GM21737 (cell line): Measurements from ENCODE around the gene PRR35.
A peak's percentile ranks its signal among the peaks of the same experiment; 100 is the strongest.

ENCODE experiments used
- ATAC-seq: cut with Tn5 transposase; IDR thresholded peaks from one replicate; pipeline ENCODE4 v1.9.1; 2021; ENCODE audit warnings: mild to moderate bottlenecking, moderate library complexity; ENCODE audit not compliant: unreplicated experiment

Gene PRR35

DNA sequence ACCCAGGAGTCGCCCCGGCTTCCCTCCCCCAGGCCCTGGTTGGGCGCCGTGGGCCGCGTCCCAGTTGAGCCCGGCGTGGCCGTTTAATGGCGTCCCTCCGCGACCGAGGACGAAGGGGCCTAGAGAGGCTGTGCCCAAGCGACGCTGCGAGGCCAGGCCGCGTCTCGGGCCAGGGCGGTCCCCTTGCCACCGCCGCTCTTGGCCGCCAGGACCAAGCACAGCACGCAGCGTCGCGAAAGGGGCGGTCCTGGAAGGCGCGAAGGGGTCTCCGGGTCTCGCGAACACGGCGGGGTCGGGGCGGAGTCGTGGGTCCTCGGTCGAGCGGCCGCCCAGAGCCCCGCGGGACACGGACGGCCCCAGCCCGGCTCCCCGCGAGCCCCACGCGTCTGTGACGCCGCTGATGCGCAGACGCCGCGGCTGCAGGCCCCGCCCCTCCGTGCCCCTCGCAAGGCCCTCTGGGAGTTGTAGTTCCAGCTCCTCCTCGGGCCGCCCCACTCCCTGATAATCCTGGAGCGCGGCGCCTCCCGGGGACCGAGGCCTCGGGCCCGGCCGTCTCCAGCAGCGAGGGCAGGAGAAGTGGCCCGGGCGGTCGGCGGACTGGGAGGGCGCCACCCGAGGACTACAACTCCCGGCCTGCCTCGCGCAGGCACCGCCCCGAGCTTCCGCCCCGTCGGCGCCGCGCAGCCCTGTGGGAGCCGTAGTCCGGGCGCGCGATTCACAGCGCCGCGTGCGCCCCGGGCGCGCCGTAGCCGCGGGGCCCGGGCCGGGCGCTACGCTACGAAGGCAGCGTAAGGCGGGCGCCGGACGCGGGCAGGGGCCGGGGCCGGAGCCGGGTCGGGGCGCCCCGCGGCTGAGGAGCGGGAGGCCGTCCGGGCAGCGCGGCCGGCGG lies 32.9 kb upstream of the PRR35 start, which contains the start of gene CAPN15:
Gene CAPN15, plus strand, starts transcription at position 698 of the 889 bp plus-strand sequence. CDS start 19,127 bp downstream, outside the sequence.
- ATAC-seq = peak; percentile 61

DNA sequence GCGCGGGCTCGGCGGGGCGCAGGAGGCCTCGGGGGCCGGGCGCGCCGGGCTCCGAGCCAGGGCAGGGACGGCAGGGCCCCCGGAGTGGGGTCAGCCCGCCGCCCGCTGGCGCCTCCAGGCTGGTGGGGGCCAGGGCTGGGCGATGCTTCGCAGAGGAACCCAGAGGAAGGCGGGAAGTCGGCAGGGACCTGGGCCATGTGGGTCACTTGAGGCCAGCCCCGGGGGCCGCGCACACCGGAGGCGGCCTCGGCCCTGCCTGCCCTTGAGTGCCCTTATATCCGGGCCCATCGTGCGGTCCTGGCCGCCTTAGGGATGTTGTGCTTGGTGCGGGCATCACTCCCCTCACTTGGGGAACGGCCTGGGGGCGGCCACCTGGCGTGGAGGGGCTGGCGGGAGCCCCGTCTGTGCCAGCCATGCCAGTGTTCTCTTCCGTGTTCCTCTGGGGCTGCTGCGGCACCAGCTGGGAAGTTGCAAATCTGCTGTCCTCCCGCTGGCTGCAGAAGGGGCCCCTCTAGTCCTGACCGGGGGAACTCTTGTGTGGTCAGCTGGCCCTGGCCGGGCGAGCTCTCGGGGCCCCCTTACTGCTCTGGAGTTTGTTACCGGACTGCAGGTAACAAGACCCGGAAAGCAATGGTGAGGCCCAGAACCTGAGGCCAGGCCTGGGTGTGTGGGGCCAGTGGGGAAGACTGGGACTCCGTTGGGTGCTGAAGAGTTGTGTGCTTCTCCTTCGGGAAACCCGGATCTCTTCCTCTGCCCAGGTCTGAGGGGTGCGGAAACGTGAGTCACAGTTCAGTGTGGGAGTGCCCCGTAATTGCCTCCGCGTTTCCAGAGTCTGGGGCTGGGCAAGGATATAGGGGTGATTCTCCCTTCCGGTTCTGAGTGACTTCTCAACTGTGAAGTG lies 31.8 kb upstream of the PRR35 start:
- peak; percentile 9 for ATAC-seq

DNA sequence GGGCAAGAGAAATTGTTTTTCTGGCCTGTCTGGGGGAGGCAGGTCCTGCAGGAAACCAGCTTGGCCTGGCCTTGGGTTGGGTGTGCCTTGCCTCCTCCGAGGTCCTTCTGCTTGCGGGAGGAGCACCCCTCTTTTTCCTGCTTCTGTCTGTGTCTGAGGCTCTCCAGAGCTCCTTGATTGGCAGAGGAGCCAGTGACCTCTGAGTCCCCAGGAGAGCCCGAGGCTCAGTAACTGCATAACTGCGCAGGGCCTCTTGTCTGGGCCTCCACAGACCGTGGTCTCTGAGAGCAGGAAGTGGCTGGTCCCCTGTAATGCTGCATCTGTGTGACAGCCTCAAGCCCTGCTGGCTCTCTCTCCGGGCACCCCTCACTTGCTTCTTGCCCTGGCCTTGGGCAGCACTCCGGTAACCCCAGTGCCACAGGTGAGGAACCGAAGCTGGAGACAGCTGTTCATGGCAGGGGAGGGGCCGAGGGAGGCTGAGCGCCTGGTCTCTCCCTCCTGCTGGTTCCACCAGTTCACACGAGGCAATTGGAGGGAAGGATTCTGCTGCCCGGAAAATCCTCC lies 31.1 kb upstream of the PRR35 start:
- no peak for ATAC-seq

DNA sequence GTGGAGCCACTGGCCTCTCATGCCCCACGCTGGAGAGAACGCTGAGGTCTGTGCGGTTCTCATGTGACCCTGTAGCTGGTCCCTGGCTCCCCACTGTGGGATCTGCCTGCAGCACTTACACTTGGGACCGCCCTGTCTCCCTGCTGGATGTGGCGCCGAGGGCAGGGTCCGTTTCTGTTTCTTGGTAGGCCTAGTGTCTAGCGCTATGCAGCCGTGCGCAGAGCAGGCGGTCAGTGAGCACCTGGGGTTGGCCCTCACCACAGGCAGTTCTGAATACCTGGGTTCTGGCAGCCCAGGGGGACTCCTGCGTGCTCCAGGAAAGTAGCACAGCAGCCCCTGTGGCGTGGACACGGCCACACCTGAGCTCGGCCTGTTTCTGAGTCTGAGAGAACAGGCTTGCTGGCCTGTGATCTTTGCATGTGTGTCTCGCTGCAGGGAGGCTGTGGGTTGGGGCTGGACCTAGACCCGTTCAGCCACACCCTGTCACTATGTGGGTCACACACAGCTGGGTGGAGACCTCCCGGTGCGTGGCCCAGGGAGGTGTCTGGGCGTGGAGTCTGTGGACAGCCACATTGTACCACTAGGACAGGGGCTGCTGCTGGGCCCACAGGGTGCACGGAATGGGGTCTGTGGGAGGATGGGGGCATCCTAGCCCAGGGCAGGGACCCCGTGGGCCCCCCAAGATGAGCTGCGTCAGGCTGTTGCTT lies 29.9 kb upstream of the PRR35 start:
- no peak for ATAC-seq

GRCh38 chr16:531494-532125 lies 28.6 kb upstream of the PRR35 start:
- no peak for ATAC-seq

DNA sequence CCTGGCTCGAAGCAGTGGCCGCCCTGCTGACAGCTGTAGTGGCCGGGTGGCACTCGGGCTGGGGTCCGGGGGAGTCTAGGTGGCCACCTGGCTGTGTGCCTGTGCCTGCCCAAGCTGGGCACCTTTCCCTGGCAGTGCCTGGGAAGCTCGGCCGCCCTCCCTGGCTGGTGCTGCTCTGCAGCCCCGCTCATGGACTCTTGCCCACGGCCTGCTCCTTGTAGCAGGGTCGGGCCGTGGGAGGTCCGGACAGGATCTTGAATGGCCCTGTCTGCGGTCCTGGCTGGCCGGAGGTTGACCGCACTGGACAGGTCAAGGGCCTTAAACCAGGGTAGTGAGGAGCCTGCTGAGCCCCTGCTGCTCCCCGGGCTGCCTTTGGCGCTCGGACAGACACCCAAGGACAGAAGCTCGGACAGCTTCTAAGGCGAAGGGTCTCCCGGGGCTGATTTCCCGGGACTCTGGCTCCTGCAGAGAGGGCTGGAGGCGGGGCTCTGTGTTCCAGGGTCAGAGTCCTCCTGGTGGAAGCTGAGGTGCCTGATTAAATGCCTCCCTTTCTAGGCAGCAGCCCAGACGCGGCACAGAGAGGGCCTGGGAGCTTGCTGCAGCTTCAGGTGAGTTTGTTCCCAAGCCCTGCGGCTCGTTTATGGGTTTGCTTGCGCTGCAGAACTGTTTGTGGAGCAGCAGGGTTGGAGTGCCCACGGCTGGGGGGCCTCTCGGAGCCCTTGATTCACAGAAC lies 26.6 kb upstream of the PRR35 start:
- ATAC-seq = no peak

GRCh38 chr16:534135-534534 lies 26.1 kb upstream of the PRR35 start:
- no peak for ATAC-seq

DNA sequence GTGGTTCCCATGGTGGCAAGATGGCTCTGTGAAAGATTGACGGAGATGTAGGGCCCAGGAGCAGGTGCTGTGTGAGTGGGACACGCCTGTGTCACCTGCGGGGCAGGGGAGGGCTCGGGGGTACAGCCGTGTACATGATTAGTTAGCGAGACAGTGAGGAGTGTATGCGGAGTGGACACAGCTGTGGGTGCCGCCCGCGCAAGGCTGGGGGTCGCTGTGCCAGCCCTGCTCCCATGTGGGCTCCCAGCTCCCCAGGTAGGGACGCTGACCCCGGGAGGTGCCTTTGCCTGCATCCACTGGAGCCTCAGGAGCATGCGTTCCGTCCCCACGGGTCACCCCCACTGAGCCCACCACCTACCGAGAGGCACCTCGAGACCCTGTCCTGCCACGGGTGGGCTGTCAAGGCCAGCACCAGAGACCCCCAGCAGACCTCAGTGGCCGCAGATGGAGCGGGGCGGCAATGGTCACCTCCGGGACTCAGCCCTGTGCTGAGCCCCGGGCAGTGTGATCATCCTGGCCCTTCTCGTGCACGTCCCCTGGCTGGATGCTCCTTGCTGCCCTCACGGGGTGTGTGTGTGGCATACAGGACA lies 25.2 kb upstream of the PRR35 start:
- ATAC-seq = no peak

GRCh38 chr16:535446-536405 lies 24.5 kb upstream of the PRR35 start:
- no peak for ATAC-seq

GRCh38 chr16:536746-537145 lies 23.4 kb upstream of the PRR35 start:
- no peak for ATAC-seq

DNA sequence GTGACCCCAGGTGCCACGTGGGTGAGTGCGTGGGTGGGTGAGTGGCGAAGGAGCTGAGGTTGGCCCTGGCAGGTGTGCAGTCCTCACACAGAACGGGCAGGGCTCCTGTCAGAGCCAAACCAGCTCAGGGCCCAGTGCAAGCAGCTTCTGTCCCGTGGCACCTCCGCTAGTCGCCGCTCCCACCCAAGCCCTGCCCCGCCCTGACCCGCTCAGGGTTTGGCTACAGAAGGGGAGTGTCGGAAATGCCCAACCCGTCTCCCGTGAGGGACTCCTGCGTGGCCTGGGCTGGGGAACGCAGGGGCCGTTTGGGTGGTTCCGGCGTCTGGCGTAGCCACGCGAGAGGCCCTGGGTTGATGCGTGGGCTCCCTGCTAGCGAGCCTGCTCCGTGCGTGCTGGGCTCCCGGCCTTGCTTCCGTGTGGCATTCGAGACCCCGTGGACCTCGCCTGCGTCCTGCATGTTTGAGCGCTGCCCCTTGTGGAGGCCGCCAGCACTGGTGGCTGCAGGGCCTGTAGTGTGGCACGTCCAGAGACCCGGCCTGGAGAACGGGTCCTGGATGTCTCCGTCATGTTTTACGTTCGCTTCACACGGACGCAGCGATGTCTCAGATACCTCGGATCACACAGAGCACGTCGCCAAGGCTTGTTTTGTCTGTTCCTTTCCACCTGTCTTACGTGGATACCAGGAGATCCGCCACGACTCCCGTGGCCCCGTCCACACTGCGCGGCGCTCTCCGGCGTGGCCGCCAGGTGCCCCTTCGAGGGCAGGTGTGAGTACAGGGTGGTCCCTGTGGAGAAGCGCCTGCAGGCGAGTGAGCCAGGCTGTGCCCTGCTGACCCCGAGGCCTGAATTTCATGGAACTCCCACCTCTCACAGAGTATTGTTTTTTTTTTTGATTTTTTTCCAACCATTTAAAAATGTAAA lies 22.5 kb upstream of the PRR35 start:
- ATAC-seq = no peak

GRCh38 chr16:539901-540530 lies 20.2 kb upstream of the PRR35 start:
- ATAC-seq = no peak

- no peak for ATAC-seq
These were observed 19.4 kb upstream of the PRR35 start for GRCh38 chr16:540645-541340.

DNA sequence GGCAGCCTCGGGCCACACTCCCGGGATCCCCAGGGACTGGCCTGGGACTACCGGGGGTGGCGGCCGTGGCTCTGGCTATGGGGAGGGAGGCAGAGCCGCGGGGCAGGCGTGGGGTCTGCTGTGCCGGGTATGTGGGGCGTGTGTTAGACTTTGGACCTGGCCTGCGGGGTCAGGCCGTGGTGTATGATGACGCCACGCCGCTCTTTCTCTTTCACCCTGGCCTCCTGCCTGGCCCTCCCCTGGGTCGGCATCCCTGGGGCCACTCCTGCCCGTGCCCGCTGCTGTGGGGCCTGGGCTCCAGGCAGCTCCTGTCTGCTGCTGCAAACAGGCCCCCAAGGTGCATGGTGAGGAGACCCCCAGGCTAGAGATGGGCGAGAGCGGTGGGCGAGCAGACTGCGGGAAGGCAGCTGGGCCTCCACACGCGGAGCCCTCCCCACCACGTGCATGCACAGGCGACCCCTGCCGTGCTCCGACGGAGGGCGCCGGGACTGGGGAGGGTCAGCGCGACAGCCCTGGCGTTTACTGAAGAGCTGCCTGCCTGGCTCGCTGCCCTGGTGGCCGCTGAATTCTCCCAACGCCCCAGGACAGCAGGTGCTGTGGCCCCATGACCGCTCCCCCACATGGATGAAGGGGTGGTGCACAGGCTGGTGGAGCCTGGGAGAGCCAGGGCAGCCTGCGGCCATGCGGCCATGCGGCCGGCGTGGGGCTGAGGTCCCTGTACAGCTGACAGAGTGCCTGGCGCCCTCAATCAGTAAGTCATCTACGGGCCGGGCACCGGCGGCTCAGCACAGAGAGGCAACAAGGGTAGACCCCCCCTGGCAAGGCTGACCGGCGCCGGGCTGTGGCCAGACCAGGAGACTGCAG lies 16.7 kb upstream of the PRR35 start:
- no peak for ATAC-seq

- ATAC-seq = no peak
These were observed 15.7 kb upstream of the PRR35 start for GRCh38 chr16:544517-544916.
